Stimulated activated CD8-positive, alpha-beta memory T cell treated with anti-CD3 and anti-CD28 coated beads, Interleukin-2, amount 100 ng/mL, for 48 hours (primary cell): ENCODE data around the gene SMCO1.
"Not testable (repeated sequence)": the region's sequence is repeated elsewhere in the genome, so short reads cannot be mapped to it uniquely, and the experiment has no call there.

ENCODE experiments used
- DNase-seq, 2 donors: peaks; one replicate each; pipeline ENCODE4 v3.0.0-alpha.2; 2020; ENCODE audit warnings: low read depth in 2 of 2

The SMCO1 gene

GRCh38 chr3:196514913-196515621, at the start of gene SMCO1:
Gene SMCO1, minus strand, starts transcription at chr3:196515346. Its CDS starts 137 bp downstream, at chr3:196515209.
- no peak for DNase-seq

- no peak for DNase-seq
Measured at GRCh38 chr3:196563721-196564225, 48.6 kb upstream of the SMCO1 start.

GRCh38 chr3:196559826-196560225, 44.7 kb upstream of the SMCO1 start:
- DNase-seq, result no peak

- DNase-seq, result no peak
Measured at GRCh38 chr3:196558476-196558875, 43.3 kb upstream of the SMCO1 start.

GRCh38 chr3:196557236-196557635, 42.1 kb upstream of the SMCO1 start:
- DNase-seq, result no peak

DNA sequence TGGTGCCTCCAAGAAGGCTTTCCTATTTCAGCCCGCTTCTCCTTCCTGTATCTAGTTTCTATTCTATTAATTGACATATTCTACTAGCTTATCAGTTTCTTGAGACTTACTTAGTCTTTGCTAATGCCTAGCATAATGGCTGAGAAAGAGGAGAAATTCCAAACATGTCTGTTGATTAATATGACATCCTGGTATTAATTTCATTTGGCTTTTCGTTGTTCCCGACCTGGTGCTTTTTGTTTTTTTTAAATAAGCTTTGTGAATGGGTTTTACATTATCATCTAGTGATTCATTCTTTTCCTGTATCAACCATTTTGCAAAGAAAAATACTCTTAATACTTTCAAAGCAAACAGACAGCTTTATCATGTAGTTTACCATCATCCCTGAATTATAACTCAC, 40.1 kb upstream of the SMCO1 start:
- no peak for DNase-seq

DNA sequence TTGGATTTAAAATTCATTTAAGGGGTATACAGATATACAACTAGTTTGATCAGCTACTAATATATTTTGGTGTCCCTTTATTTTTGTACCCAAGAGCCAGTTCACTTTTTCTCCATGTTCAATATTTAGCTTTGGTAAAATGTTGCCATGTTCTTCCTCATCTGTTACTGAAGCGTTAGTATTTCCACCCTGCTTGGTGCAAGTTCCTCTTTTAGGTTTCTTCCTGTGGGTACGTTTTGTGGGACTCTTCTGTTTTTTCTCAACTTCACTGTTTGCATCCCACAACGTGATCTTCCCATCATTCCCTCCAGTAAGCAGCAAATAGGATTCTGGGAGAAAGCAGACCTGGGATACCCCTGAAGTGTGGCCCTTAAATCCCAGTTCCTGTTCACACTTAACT, 39.1 kb upstream of the SMCO1 start:
- DNase-seq, result no peak

DNA sequence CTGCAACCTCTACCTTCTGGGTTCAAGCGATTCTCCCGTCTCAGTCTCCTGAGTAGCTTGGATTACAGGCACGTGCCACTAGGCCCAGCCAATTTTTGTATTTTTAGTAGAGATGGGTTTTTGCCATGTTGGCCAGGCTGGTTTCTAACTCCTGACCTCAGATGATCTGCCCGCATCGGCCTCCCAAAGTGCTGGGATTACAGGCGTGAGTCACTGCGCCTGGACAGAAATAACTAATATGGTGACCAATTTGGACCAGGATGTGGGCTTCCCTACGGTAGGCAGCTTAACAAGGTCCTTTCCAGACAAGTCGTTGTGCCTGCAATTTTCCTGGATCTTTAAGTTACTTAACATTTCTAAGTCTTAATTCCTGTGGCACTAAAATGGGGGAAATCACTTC, 38.4 kb upstream of the SMCO1 start:
- no peak for DNase-seq

DNA sequence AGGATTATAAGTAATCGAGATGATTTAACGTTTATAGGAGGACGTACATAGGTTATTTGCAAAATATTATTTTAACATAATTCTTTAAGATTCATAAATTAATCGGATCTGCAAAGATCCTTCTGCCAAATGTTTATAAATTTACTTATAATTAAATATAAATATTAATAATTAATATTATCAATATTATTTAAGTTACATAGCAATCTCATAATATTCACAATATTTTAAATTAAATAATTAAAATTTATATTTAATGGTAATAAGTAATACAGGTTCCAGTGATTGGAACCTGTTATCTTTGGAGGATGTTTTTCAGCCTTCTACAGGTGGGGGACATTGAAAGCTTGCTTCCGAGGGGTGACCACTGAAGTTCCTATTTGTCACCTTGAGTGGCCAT, 37.1 kb upstream of the SMCO1 start:
- no peak for DNase-seq

DNA sequence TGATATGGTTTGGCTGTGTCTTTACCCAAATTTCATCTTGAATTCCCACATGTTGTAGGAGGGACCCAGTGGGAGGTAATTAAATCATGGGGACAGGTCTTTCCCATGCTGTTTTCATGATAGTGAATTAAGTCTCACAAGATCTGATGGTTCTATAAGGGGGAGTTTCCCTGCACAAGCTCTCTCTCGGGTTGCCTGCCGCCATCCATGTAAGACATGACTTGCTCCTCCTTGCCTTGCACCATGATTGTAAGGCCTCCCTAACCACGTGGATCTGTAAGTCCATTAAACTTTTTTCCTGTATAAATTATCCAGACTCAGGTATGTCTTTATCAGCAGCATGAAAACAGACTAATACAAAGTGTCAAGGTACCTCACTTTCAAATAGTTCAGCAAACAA, 35.0 kb upstream of the SMCO1 start:
- not testable (repeated sequence) for DNase-seq

DNA sequence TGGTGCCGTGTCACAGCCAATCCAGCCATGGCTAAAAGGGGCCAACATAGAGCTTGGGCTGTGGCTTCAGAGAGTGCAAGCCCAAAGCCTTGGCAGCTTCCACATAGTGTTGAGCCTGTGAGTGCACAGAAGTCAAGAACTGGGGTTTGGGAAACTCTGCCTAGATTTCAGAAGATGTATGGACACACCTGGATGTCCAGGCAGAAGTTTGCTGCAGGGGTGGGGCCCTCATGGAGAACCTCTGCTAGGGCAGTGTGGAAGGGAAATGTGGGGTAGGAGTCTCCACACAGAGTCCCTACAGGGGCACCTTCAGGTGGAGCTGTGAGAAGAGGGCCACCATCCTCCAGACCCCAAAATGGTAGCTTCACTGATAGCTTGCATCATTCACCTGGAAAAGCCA, 34.2 kb upstream of the SMCO1 start:
- not testable (repeated sequence) for DNase-seq

- DNase-seq, result no peak
Measured at GRCh38 chr3:196547067-196547466, 31.9 kb upstream of the SMCO1 start.

GRCh38 chr3:196546537-196546936, 31.4 kb upstream of the SMCO1 start:
- DNase-seq, result no peak

- DNase-seq, result no peak
Measured at GRCh38 chr3:196544491-196544992, 29.4 kb upstream of the SMCO1 start.

DNA sequence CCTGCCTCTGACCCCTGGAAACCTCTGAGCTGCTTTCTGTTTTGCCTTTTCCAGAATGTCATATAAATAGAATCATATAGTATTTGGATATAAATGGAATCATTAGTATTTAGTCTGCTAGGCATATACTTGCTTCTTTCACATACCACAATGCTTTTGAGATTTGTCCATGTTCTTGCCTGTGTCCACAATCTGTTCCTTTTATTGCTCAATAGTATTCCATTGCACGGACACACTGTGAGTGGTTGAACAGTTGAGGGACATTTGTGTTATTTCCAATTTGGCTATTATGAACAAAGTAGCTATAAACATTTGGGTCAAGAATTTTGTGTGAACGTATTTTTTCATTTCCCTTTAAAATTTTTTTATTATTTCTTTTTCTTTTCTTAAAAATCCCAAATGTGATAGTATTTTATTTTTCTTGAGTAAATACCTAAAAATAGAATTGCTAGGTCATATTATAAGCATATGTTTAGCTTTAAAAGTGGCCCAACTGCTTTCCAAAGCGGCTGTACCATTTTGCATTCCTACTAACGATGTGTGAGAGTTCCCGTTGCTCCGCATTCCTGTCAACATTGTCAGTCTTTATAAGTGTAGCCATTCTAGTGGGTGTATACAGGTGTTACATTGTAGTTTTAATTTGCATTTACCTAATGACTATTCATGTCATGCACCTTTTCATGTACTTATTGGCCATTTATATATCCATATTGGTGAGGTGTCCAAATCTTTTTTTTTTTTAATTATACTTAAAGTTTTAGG, 26.7 kb upstream of the SMCO1 start:
- no peak for DNase-seq

- DNase-seq, result peak; percentile 53 to 54
Measured at GRCh38 chr3:196537319-196537984, 22.3 kb upstream of the SMCO1 start.

- no peak for DNase-seq
Measured at GRCh38 chr3:196533260-196533681, 18.1 kb upstream of the SMCO1 start.

- no peak for DNase-seq
Measured at GRCh38 chr3:196531418-196531817, 16.3 kb upstream of the SMCO1 start.

GRCh38 chr3:196528639-196529233, 13.6 kb upstream of the SMCO1 start:
- peak; percentile 82 to 91 for DNase-seq

- no peak for DNase-seq
Measured at GRCh38 chr3:196525141-196525540, 10.0 kb upstream of the SMCO1 start.

DNA sequence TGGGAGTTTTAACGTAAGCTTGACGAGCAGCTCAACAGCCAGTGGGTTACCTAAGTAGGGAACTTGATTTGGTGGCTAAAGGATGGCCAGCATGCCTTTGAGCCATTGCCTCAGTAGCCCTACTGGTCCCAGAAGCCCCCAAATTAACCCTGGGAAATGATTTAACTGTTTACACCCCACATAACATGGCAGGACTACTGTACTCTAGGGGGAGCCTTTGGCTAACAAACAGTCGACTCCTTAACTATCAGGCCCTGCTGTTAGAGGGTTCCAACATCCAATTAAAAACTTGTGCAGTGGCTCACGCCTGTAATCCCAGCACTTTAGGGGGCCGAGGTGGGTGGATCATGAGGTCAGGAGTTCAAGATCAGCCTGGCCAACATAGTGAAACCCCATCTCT, 9.4 kb upstream of the SMCO1 start:
- no peak for DNase-seq

GRCh38 chr3:196523841-196524240, 8.7 kb upstream of the SMCO1 start:
- no peak for DNase-seq
